PC-3 (cell line): ENCODE data around the gene FBXO48. TPM values are rescaled to one million over a fixed set of nuclear protein-coding genes. Genes with fewer than 3 reads are reported as not detected.

Source experiments
- ATAC-seq: fragments of 200-7000 bp; cut with Tn5 transposase; 2 replicates; pipeline ENCODE4 v1.9.1; 2020; ENCODE audit warnings: mild to moderate bottlenecking, moderate library complexity
- BruUV-seq: library from RNA; stranded (reverse); fragments of 400-500 nt; replicated peaks from 2 replicates; lab custom pipeline; 2021; lab: Mats Ljungman, UMichigan
- CTCF ChIA-PET: fragments of 300-600 bp; sonication (Branson Sonifier 250); formaldehyde crosslinking; loops from one replicate; lab custom pipeline; 2022; ENCODE audit warnings: antibody characterized with exemption; lab: Charles Lee
- POLR2A ChIA-PET: fragments of 300-600 bp; sonication (Branson Sonifier 250); formaldehyde crosslinking; loops from one replicate; lab custom pipeline; 2022; ENCODE audit warnings: antibody characterized with exemption; ENCODE audit not compliant: unreplicated experiment; lab: Charles Lee
- DNase-seq: peaks from one replicate; pipeline ENCODE4 v3.0.0-alpha.2; 2015
- H2AFZ ChIP-seq: fragments of 300-600 bp; sonication (generic); 2 replicates; pipeline ENCODE4 v1.6.0; 2016; ENCODE audit warnings: antibody characterized with exemption, low read length
- H3F3A ChIP-seq: fragments of 300-600 bp; sonication (generic); one replicate; pipeline ENCODE4 v1.6.0; 2017; ENCODE audit warnings: antibody characterized with exemption, low read length, control low read depth, mild to moderate bottlenecking; ENCODE audit not compliant: unreplicated experiment
- H3K27ac ChIP-seq: fragments of 300-600 bp; sonication (generic); 2 replicates; pipeline ENCODE4 v1.5.1; 2016; ENCODE audit warnings: mild to moderate bottlenecking, low read length
- H3K27me3 ChIP-seq: fragments of 300-600 bp; sonication (generic); 2 replicates; pipeline ENCODE4 v1.6.1; 2016; ENCODE audit warnings: low read length, mixed read lengths
- H3K36me3 ChIP-seq: fragments of 300-600 bp; sonication (generic); 2 replicates; pipeline ENCODE4 v1.6.1; 2016; ENCODE audit warnings: low read depth, mixed run types, low read length, mixed read lengths
- H3K4me1 ChIP-seq: fragments of 300-600 bp; sonication (generic); 2 replicates; pipeline ENCODE4 v1.5.1; 2016; ENCODE audit warnings: low read length; ENCODE audit not compliant: insufficient read depth
- H3K4me2 ChIP-seq: fragments of 300-600 bp; sonication (generic); 2 replicates; pipeline ENCODE4 v1.6.0; 2016; ENCODE audit warnings: low read length
- H3K4me3 ChIP-seq: fragments of 300-600 bp; sonication (generic); 2 replicates; pipeline ENCODE4 v1.5.1; 2016; ENCODE audit warnings: mild to moderate bottlenecking, low read length, mixed read lengths
- H3K79me2 ChIP-seq: fragments of 300-600 bp; sonication (generic); 2 replicates; pipeline ENCODE4 v1.6.1; 2017; ENCODE audit warnings: low read length, mixed read lengths
- H3K9ac ChIP-seq: fragments of 300-600 bp; sonication (generic); 2 replicates; pipeline ENCODE4 v1.6.0; 2016; ENCODE audit warnings: mild to moderate bottlenecking, low read length
- H3K9me2 ChIP-seq: fragments of 300-600 bp; sonication (generic); replicated peaks from 2 replicates; pipeline ENCODE4 v1.6.1; 2016; ENCODE audit warnings: mixed run types, low read length, mixed read lengths
- H3K9me3 ChIP-seq: fragments of 300-600 bp; sonication (generic); 2 replicates; pipeline ENCODE4 v1.6.1; 2016; ENCODE audit warnings: low read length, mixed read lengths
- H4K20me1 ChIP-seq: fragments of 300-600 bp; sonication (generic); 2 replicates; pipeline ENCODE4 v1.6.1; 2016; ENCODE audit warnings: low read length, mixed read lengths
- CTCF ChIP-seq: fragments of 300-600 bp; sonication (generic); conservative IDR thresholded peaks from 2 replicates; pipeline ENCODE4 v1.5.1; 2017; ENCODE audit warnings: antibody characterized with exemption, low read depth, mild to moderate bottlenecking, low read length
- EZH2 ChIP-seq: fragments of 300-600 bp; sonication (generic); IDR thresholded peaks from one replicate; pipeline ENCODE4 v1.6.1; 2017; ENCODE audit warnings: antibody characterized with exemption, mild to moderate bottlenecking, low read length; ENCODE audit not compliant: unreplicated experiment
- EZH2phosphoT487 ChIP-seq: fragments of 300-600 bp; sonication (generic); IDR thresholded peaks from 2 replicates; pipeline ENCODE4 v1.6.1; 2018; ENCODE audit warnings: mild to moderate bottlenecking, antibody characterized with exemption, low read length, borderline replicate concordance
- intact Hi-C: fragments of 100-400 bp; cut with micrococcal nuclease; formaldehyde crosslinking; loops from 2 replicates; pipeline ENCODE4 v1.9.0; 2023
- total RNA-seq: library from RNA; depleted of rRNA; stranded (reverse); fragments of >200 nt; gene quantifications from 2 replicates; pipeline ENCODE4 v1.2.3, GENCODE V29; 2014

Gene FBXO48
- total RNA-seq, 1 experiment from 2014 or later, result 0.91 TPM

GRCh38 chr2:68453761-68454360 is 13.2 kb downstream of the FBXO48 start:
- Histone ChIP-seq H3K4me1 (peaks cover 26% of the 10 kb centered on the region), H3K36me3 (no peaks in the 10 kb centered on the region), H3F3A (no peaks in the 10 kb centered on the region), H3K9ac (no peak overlapping the region), H3K9me3 (no peaks in the 10 kb centered on the region), H3K4me2 (peak overlapping the region; percentile 40; the same call in 1 of the 2 replicates), H3K27me3 (no peaks in the 10 kb centered on the region), H3K9me2 (no peaks in the 10 kb centered on the region), H2AFZ (no peak overlapping the region), H4K20me1 (no peaks in the 10 kb centered on the region), H3K27ac (no peak overlapping the region), H3K79me2 (no peaks in the 10 kb centered on the region), H3K4me3 (no peak overlapping the region)
- DNase-seq (no peak), ATAC-seq (no peak)
- TF ChIP-seq EZH2phosphoT487 (no peak), CTCF (no peak), EZH2 (no peak)
- intact Hi-C loops, result no loop called here
- POLR2A ChIA-PET, result no interaction called here
- BruUV-seq, result no TSS peak
- CTCF ChIA-PET, result no interaction called here

- no peaks in the 10 kb centered on the region for H3K36me3 ChIP-seq
- H3K27ac ChIP-seq, result no peak overlapping the region
- H3K4me2 ChIP-seq, result no peak overlapping the region
- H3K27me3 ChIP-seq, result no peaks in the 10 kb centered on the region
- H3K4me3 ChIP-seq, result no peak overlapping the region
- DNase-seq, result no peak
- no peak overlapping the region for H2AFZ ChIP-seq
- intact Hi-C loops, result no loop called here
- H3F3A ChIP-seq, result no peaks in the 10 kb centered on the region
- ChIA-PET CTCF (no interaction called here), POLR2A (no interaction called here)
- BruUV-seq, result no TSS peak
- H4K20me1 ChIP-seq, result no peaks in the 10 kb centered on the region
- no peak overlapping the region for H3K9ac ChIP-seq
- no peaks in the 10 kb centered on the region for H3K9me2 ChIP-seq
- no peaks in the 10 kb centered on the region for H3K79me2 ChIP-seq
- TF ChIP-seq EZH2phosphoT487, result no peak
- TF ChIP-seq EZH2, result no peak
- no peak for TF ChIP-seq CTCF
- H3K9me3 ChIP-seq, result no peaks in the 10 kb centered on the region
- H3K4me1 ChIP-seq, result peaks cover 14% of the 10 kb centered on the region
- no peak for ATAC-seq
Measured at GRCh38 chr2:68452158-68452900, 14.8 kb downstream of the FBXO48 start.
